Measurements from ENCODE around the gene ARHGEF37.

GRCh38 chr5:149631506-149631905 lies 50.2 kb downstream of the ARHGEF37 start:
- TF ChIP-seq EZH2 (IDR thresholded peaks at IDR 0.05; ENCODE audit: borderline replicate concordance, low read depth, low read length, poor library complexity, severe bottlenecking) (no peak), CTCF (conservative IDR thresholded peaks at IDR 0.05; ENCODE audit: low read depth, low read length) (no peak)

Data from A673 (cell line).